Right kidney (tissue), 1 donor: ENCODE measurements around the gene TRIO.

Source experiments
- DNase-seq: peaks from one replicate; pipeline ENCODE4 v3.0.0-alpha.2; 2016

Gene TRIO

DNA sequence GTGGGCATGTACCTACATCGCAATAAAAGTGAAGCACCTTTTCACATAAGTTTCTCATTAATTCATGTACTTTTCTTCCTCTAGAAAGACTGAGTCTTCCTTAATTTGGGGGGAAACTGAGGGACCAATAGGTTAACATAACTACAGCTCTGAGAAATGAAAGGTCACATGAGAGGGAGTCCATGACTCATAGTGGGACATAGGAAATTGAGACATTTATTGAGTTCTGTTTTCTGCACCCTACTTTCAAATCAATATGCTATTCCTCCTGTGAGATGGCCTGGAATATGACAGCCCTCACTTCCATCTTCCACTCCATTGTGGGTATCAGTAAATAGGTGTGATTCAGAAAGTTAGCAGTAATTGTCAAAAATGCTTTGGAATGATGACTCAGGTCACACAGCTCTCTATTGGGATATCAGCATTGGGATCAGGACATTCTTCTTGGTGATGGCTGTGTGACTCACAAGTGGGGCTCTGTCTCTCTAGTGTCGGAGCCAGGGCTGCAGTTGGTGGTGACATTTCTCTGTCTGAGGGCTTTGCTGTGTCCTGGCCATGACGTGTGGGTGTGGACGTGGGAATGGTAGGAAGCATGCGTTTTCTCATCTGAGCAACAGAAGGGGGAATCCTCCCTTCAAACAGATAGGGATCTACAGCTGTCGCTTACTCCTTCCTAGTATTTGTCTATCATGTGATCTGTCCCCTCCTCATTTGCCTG lies 125.0 kb downstream of the TRIO start:
- no peak for DNase-seq

DNA sequence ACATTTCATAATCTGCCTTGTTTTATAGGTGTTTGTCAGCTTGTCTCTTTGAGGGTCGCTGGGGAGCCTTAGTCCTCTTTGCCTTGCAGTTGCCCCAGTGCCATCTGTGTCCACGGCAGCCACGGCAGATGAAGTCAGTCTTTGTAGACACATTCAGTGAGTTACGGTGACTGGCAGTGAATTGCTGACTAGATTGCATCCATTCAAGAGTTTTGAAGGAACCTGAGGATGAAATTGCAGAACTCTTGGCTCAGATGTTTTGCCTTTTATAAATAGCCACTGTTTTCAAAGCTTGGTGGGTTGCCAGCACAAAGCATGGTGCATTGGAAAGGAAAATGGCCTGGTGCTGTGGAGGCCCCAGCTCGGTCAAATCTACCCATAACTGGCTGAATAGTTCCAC lies 125.6 kb downstream of the TRIO start:
- DNase-seq = no peak

DNA sequence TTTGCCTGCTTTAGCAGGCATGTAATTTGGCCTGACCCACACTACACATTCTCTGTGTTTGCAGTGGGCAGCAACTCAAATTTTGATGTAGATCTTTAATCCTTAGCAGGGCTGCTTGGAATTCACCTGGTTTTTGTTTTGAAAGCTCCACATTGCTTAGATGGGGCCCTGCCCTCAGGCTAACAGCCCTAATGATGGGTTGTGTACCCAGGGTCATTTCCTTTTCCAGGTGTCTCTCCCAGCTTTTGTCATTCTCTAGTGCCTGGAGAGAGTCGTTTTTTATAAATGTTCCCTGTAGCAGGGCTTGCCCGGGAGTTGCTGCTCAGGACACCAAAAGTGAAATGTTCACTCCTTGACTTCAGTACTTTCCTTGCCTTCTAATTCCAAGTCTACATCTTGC lies 126.3 kb downstream of the TRIO start:
- no peak for DNase-seq

DNA sequence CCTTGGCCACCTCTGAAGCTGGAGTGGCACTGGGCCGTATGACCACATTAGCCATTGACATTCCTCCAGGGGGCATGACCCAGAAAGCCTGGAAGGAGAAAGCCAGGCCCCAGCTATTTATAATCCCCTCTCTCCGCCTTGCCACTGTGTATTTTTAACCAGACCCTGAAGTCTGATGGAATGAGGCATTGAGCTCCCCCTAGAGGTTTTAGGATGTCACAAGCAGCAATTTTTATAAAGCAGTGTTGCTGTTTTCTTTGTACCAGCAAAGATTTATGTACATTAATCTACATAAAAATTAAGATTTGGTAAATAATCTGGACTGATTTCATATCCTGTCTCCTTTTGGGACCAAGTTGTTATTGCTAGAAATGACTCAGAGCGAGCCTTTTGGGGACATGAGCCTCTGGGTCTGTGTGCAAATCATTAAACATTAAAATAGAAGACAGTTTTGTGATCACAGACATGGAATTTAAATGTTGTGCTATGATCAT lies 127.1 kb downstream of the TRIO start:
- no peak for DNase-seq

DNA sequence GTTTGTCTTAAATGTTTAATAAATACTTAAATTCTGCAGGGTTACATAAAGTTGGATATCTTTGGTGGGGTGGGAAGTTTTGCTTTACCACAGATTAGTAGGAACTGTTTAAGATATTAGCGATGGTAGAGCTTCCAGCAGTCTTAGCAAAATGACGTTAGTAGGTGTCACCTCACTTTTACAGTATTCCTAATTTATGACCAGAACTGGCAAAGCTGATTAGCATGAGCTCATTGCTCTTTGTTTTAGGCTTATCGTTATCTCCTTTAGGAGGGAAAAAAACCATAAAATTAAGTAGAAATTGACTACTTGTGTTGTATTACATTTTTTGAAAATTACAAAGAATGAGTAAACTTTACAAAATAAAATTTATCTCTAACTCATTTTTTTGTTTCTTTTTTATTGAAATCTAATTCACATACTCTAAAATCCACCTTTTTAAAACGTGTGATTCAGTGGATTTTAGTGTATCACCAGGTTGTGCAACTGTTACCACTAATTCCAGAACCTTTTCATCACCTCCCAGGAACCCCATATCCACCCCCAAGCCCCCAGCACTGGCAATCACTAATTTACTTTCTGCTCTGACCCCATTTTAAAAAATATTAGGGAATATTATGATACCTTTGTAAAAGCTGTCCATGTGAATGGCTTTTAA lies 129.5 kb downstream of the TRIO start:
- DNase-seq = no peak

DNA sequence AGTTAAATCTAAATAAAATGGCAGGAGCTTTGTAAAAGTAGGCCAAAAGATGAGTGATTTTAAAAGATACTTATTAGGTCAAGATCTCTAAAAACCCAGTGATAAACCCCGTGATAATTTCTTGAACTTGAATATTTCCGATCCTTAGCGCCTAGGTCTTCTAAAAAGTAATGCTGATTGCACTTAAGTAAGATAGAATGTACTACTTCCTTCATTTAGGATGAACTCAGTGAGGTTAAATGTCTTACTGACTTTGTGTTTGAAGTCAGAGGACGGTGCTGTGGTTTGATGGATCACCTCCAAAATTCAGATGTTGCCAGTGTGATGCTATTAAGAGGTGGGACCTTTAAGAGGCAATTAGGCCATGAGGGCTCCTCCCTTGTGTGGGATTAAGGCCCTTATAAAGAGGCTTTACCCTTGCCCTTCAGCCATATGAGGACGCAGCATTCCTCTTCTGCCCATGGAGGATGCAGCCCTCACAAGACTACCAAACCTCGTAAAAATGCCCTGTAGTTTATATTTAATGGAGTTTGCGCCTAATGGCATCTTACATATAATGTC lies 130.1 kb downstream of the TRIO start:
- DNase-seq = no peak

DNA sequence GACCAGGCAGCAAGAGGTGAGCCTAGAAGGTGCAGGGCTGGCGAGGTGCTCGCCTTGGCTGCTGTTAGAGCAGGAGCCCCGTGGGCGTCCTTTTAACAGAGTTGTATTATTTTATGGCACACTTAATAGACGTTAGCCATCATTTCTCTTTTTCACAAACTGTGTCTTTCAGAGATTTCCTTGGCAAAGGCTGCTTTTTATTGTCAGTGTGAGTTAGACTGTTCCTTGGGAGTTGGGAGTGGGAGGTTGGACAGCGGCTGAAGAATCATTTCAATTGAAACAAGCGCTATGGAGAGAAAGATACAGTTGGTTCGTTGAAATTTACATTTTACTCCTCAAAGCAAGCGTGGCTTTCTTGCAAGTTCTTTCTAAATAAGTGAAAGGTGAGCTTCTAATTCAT lies 133.2 kb downstream of the TRIO start:
- no peak for DNase-seq

DNA sequence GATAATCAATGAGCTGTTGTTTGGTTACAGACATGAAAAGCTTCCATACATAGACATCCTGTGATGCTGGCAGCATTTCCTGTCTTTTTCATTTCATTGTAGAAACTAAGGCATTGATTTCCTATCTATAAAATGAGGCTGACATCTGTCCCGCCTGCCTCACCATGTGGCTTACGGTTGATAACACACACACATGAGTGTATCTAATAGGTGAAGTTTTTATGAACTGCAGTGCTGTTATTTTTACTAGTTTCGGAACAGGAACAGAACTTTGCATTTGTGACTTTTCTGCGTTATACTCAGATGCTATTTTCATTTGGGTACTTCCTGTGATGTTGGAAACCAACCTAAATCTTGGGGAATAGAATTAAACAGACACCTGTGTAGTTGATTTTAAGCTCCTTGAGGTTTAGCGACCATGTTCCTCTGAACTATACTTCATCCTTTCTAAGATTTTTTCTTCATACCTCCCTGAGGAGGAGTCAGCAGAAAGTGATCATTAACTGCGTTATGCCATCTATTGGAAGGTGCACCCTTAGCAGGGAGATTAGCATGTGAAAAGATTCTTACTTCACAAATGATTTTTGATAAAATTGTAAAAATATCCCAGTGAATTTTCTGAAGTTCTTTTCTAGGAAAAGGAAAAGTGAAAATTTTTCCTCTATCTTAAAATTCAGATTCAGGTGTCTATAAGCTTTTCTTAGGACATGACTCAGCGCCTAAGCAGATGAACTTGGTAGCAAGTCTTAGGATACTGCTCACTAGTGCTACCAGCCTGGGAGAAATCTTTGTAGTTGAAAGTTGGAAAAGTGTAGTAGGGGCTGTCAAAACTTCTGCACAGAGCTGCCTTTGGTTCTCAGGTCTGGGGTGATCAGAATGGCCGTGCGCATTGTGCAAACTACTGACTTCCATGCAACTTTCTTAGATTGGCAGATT lies 134.5 kb downstream of the TRIO start:
- DNase-seq = no peak

DNA sequence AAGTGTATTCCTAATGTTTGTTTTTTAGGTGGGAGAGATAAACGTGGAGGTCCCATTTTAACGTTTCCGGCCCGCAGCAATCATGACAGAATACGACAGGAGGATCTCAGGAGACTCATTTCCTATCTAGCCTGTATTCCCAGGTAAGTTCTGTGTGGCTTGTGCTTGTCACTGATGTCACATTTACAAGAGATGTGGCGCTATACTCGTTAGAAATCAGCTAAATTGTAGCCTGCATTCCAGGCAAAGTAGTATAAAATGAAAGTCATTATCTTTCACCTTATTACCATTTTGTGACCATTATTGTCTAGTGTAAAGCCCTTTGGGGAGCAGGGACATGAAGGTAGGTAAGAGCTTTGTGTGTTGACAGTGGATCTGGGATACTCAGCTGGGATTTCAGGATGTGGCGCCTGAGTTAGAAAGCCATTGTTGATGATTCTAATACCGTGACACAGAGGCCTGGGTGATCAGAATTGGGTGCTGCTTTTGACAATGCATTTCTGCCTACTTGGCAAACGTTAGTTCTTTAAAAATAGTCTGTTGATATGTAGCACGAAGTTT lies 137.2 kb downstream of the TRIO start:
- no peak for DNase-seq

DNA sequence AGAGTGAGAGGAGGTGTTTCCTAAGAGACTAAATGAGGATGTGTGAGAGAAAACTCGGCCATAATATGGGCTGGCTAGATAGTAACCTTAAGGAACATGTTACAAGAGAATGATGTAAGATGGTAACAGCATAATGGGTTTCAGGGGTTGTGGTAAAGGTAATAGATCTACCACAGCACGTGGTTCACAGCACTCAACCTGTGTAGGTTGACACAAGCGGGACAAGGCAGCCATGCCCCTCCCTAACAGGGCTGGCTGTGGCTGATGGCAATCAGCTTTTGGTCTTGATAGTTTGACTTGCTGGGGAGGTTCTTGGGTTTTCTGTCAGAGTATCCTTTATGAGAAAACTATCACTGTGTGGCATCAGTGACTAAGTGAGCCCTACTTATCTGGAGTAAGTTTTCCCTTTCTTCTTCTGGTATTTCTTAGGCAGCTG lies 138.6 kb downstream of the TRIO start:
- DNase-seq = no peak

DNA sequence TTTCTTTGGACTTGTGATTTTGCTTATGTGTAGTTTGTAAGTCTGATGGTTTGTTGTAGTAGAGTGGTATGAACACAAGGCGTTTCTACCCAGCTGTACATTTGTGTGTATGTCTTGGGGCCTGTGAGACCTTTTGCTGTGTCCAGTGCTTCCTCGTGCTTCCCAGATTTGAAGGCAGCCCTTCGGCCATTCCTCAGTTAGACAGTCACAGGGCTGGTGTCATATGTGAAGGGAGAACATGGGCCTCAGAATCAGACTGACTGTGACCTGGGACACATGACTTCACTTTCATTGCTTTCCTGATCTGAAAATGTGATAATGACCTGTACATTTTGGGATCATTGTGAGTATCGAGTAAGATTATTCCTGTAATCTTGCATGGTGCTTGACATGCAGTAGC lies 140.0 kb downstream of the TRIO start:
- DNase-seq = no peak

DNA sequence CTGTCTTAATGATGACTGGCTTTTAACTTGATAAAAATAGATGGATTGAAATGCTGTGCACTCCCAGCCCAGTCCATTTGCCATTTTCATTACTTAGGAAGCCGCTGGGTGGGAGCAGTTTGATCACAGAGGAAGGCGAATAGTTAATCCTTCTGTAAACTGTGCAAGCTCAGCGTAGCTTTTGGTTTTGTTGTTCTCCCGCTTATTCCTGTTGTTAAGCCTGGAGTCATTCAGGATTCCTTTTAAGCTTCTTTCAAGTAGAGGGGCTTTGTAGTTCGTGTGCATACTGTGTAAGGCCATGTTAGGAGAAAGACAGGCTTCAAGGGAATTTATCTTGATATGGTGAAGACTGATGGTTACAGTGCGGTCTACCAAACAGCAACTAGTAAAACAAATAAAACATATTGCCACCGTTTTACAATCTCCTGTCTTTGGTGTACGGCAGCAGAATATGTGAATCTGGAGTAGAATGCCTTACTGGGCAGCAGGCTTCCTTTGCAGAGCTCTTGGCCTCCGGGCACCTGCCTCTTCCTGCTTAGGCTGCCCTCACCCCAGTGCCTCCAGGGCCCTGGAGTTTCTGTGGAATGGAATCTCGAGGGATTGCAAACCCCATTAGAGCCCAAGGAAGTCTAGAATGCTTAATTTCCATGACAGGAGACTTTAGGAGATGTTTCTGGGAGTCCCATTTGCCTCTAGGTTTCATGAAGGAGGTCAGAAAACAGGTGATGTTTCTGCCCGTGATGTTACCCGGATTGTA lies 141.4 kb downstream of the TRIO start:
- no peak for DNase-seq

DNA sequence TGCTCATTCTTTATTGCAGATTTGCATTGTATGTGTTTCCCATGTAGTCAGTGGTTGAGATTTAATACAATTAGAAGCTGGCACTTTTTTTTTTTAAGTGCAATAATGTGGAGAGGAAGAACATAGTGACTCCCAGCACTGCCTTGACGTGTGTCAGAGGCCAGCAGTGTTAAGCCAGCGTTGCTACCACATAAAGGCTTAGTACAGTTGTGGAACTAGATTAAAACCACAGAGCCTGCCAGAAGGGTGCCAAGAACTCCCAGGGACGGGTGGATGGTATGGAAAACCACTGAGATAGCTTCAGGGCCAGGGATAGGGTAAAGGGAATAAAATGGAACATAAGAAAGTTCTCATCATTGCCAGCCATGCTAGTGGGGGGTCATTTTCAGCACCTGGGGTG lies 142.9 kb downstream of the TRIO start:
- DNase-seq = no peak

DNA sequence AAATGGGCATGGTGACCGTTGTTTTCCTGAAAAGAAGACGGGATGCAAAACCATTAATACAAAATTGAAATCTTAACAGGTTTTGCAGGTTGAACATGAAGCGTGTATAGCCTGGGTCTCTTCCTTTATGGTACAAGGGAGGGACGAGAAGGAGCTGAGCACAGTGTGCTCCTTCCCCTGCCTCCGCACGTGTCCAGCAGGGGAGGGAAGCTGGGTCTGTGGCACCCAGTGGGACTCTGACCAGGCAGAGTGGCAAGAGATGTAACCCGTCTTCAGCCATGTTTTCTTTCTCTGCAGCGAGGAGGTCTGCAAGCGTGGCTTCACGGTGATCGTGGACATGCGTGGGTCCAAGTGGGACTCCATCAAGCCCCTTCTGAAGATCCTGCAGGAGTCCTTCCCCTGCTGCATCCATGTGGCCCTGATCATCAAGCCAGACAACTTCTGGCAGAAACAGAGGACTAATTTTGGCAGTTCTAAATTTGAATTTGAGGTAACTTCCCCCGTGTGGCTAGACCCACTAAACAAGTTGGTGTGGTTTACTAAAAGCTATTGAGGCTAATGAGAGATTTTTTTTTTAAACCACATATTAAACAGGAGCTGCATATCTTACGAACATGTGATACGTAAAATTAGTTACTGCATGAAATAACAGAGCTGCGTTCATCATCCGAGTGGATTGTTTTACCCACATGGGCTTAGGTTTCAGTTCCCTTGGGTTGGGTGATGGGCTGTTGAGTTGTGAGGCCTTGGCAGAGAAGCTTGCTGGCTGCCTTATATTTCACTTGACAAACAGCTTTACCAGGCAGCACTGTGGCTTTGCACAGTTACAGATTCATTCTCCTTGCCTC lies 143.7 kb downstream of the TRIO start:
- DNase-seq = no peak

DNA sequence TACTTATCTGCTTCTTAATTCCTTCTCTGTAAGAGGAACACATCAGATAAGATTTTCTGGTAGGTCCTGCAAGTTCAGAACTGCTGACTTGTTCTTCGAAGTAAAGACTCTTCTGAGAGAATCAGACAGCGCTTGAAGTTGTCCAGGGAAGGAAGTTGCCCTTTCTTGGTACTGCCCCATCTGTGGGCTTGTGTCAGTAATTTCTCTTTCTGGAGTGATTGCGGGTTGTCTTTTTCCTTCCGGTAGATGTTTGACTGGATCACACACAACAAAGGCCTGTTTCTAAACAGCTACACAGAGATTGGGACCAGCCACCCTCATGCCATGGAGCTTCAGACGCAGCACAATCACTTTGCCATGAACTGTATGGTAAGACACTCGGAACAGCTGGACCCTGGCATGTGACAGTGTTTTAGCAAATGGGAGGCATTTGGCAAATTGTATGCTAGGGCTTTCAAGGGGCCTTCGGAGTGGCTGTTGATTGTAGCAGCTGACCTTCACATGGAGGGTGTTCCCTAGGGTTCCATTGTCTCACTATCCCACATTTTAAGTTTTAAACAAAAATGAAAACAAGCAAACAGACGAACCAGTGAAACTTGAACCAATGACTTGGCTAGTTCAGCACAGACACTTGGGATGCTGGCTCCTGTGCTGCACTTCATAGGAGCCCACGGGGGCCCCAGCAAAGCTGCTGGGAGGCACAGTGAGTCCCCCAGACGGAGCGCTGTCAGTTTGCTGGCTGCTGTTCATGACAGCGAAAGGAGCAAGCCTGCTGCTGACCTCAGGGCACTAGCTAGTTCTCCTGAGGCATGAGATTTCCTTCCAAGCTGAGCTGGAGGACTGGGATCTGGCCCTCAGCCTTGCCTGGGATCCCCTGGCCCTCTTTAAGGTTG lies 149.9 kb downstream of the TRIO start:
- no peak for DNase-seq

DNA sequence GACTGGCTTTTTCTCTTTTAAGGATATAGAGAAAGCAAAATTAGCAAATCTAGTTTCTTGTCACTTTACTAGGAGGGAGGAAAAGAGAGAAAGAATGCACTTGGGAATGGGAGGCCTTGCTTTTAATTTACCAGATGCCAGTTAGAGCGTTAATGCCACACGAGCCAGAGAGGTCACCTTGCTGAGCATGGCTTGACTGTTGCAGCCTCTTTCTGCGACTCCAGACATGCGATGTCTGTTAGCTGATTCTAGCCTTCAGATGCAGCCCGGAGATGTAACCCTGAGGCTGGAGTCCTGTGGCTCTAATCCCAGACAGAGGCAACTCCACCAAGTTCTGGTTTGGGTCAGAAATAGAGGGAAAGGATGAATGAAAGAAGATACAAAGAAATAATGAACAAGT lies 152.5 kb downstream of the TRIO start:
- no peak for DNase-seq

DNA sequence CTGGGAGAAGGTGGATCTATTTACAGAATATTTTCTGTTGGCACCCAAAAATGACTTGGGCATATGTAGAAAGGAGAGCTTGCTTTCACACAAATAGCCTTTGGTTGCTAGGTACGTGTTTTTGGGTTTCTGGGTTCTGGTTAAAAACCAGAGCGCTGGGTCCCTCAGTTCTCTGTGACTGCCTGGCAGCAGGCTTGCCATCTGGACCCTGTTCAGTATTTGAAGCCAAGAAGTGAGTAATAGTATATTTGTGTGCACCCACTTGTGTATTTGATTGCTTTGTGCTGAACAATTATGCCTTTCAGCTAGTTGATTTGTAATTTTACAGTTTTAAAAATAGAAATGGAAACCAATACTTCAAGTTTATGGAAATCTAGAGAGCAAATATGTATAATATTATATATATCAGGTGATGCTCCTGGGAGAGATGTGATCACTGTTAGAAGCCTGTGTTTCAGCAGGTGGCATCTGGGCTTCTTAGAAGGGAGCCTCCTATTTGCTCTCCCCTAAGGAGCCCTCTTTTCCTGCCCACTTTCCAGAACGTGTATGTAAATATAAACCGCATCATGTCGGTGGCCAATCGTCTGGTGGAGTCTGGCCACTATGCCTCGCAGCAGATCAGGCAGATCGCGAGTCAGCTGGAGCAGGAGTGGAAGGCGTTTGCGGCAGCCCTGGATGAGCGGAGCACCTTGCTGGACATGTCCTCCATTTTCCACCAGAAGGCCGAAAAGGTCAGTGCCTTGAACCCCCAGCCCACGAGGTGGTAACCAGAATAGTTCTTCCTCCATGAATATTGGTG lies 153.6 kb downstream of the TRIO start:
- no peak for DNase-seq

DNA sequence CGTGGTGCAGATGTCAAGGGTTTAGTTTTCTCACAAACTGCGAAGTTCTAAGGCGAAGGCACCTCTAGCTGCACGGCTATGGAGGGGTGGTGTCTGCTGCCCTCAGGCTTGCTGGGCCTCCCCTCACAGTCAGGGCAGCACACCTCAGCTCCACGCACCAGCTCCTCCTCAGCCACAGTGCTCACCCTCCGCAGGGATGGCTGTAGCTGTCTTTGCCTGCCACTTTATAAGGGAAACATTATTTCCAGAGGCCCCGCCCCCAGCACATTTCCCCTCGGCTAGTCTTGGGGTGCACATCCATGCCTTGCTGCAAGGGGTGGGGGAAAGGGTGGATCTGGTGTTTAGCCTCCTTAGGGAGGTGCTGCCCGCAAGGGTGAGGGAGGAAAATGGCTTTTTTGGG lies 154.6 kb downstream of the TRIO start:
- DNase-seq = no peak
